IMR-90 (cell line): ENCODE measurements around the gene KLHDC7B. TPM values are rescaled to one million over a fixed set of nuclear protein-coding genes. Genes with fewer than 3 reads are reported as not detected.

Experiments
- ATAC-seq: fragments of 200-7000 bp; cut with Tn5 transposase; 2 replicates; pipeline ENCODE4 v1.9.1; 2020; ENCODE audit warnings: low read depth, mild to moderate bottlenecking, moderate library complexity
- BruUV-seq: library from RNA; stranded (reverse); fragments of 400-500 nt; replicated peaks from 2 replicates; lab custom pipeline; 2021; lab: Mats Ljungman, UMichigan
- CTCF ChIA-PET: fragments of 300-600 bp; formaldehyde crosslinking; extraction: SDS; loops from one replicate; lab custom pipeline; 2021; ENCODE audit warnings: antibody characterized with exemption; lab: Yijun Ruan, JAX
- POLR2A ChIA-PET: fragments of 300-600 bp; sonication (Branson Sonifier 250); formaldehyde crosslinking; loops from one replicate; lab custom pipeline; 2022; ENCODE audit warnings: antibody characterized with exemption; ENCODE audit not compliant: unreplicated experiment; lab: Charles Lee
- DNase-seq: peaks from one replicate; pipeline ENCODE4 v3.0.0; 2013
- H2AFZ ChIP-seq: replicated peaks from 2 replicates; pipeline ENCODE3; 2013; ENCODE audit warnings: low read length, mild to moderate bottlenecking; ENCODE audit not compliant: poor library complexity
- H2AK5ac ChIP-seq: 2 replicates; pipeline ENCODE4 v1.6.1; 2013; ENCODE audit warnings: low read depth, low read length, inconsistent platforms
- H2AK9ac ChIP-seq: replicated peaks from 2 replicates; pipeline ENCODE3; 2013; ENCODE audit warnings: mild to moderate bottlenecking, low read depth, low read length, moderate library complexity; ENCODE audit not compliant: poor library complexity
- H2BK120ac ChIP-seq: 2 replicates; pipeline ENCODE4 v1.6.1; 2013; ENCODE audit warnings: low read depth, low read length, inconsistent platforms
- H2BK15ac ChIP-seq: 3 replicates; pipeline ENCODE4 v1.6.1; 2013; ENCODE audit warnings: low read depth, low read length, inconsistent platforms
- H2BK20ac ChIP-seq: 2 replicates; pipeline ENCODE4 v1.6.1; 2013; ENCODE audit warnings: low read depth, mild to moderate bottlenecking, inconsistent platforms, low read length, moderate library complexity
- H2BK5ac ChIP-seq: 2 replicates; pipeline ENCODE4 v1.6.1; 2013; ENCODE audit warnings: mild to moderate bottlenecking, low read depth, low read length, inconsistent platforms; ENCODE audit not compliant: poor library complexity, severe bottlenecking
- H3K14ac ChIP-seq: replicated peaks from 2 replicates; pipeline ENCODE4 v1.6.1; 2013; ENCODE audit warnings: low read depth, low read length, inconsistent platforms
- H3K18ac ChIP-seq: 2 replicates; pipeline ENCODE4 v1.6.1; 2013; ENCODE audit warnings: low read depth, low read length, control low read depth
- H3K23ac ChIP-seq: 2 replicates; pipeline ENCODE4 v1.6.1; 2013; ENCODE audit warnings: low read depth, low read length, inconsistent platforms
- H3K27ac ChIP-seq: 2 replicates; pipeline ENCODE4 v1.5.1; 2013; ENCODE audit warnings: mild to moderate bottlenecking, control low read depth, low read length; ENCODE audit not compliant: insufficient read depth
- H3K27me3 ChIP-seq: 2 replicates; pipeline ENCODE4 v1.6.1; 2013; ENCODE audit warnings: low read length; ENCODE audit not compliant: control insufficient read depth, insufficient read depth
- H3K36me3 ChIP-seq: 2 replicates; pipeline ENCODE4 v1.6.1; 2013; ENCODE audit warnings: low read length, mixed read lengths; ENCODE audit not compliant: control insufficient read depth, insufficient read depth
- H3K4ac ChIP-seq: 2 replicates; pipeline ENCODE4 v1.6.1; 2013; ENCODE audit warnings: low read depth, low read length, inconsistent platforms
- H3K4me1 ChIP-seq: 2 replicates; pipeline ENCODE4 v1.6.1; 2013; ENCODE audit warnings: low read length, mixed read lengths; ENCODE audit not compliant: control insufficient read depth, insufficient read depth
- H3K4me2 ChIP-seq: 2 replicates; pipeline ENCODE4 v1.6.1; 2013; ENCODE audit warnings: low read depth, mild to moderate bottlenecking, control low read depth, low read length, moderate library complexity
- H3K4me3 ChIP-seq: 2 replicates; pipeline ENCODE4 v1.5.1; 2013; ENCODE audit warnings: low read depth, mild to moderate bottlenecking, control low read depth, low read length, moderate library complexity; ENCODE audit not compliant: insufficient read depth
- H3K56ac ChIP-seq: 2 replicates; pipeline ENCODE4 v1.6.1; 2013; ENCODE audit warnings: low read length, inconsistent platforms; ENCODE audit not compliant: insufficient read depth; ENCODE audit errors: extremely low read depth
- H3K79me1 ChIP-seq, 2 experiments: 2 replicates each; pipeline ENCODE4 v1.6.1; 2013; ENCODE audit warnings: low read length in 2 of 2, inconsistent platforms in 1 of 2, low read depth in 1 of 2
- H3K9ac ChIP-seq: 2 replicates; pipeline ENCODE4 v1.6.1; 2013; ENCODE audit warnings: low read depth, low read length, control low read depth
- H3K9me1 ChIP-seq: 2 replicates; pipeline ENCODE4 v1.6.1; 2013; ENCODE audit warnings: low read length, inconsistent platforms; ENCODE audit not compliant: insufficient read depth
- H3K9me3 ChIP-seq: 2 replicates; pipeline ENCODE4 v1.6.1; 2013; ENCODE audit warnings: low read length; ENCODE audit not compliant: control insufficient read depth, insufficient read depth
- H4K20me1 ChIP-seq: 2 replicates; pipeline ENCODE4 v1.6.1; 2013; ENCODE audit warnings: low read length, inconsistent platforms; ENCODE audit not compliant: insufficient read depth
- H4K5ac ChIP-seq: 2 replicates; pipeline ENCODE4 v1.6.1; 2013; ENCODE audit warnings: mild to moderate bottlenecking, low read depth, low read length, control low read depth
- H4K8ac ChIP-seq, 2 experiments: 2 replicates each; pipeline ENCODE4 v1.6.1; 2013; ENCODE audit warnings: low read depth in 2 of 2, low read length in 2 of 2, control low read depth in 1 of 2, inconsistent platforms in 1 of 2
- H4K91ac ChIP-seq: 2 replicates; pipeline ENCODE4 v1.6.1; 2013; ENCODE audit warnings: low read depth, low read length, inconsistent platforms; ENCODE audit not compliant: insufficient read depth
- FOS ChIP-seq: fragments of 150-350 bp; IDR thresholded peaks from 2 replicates; pipeline ENCODE4 v1.6.1; 2016; ENCODE audit warnings: low read depth, low read length
- NFE2L2 ChIP-seq: fragments of 150-350 bp; IDR thresholded peaks from 2 replicates; pipeline ENCODE4 v1.6.1; 2016; ENCODE audit warnings: low read depth, mild to moderate bottlenecking, low read length
- RFX5 ChIP-seq: IDR thresholded peaks from 2 replicates; pipeline ENCODE4 v1.8.0; 2012; ENCODE audit warnings: low read depth, mild to moderate bottlenecking, low read length, moderate library complexity
- SMC3 ChIP-seq: fragments of 150-350 bp; IDR thresholded peaks from 2 replicates; pipeline ENCODE4 v1.6.1; 2016; ENCODE audit warnings: low read depth, mild to moderate bottlenecking, antibody characterized with exemption, low read length, moderate library complexity
- WGBS, 2 experiments: methylation state at CpG; one replicate each; pipeline versions ENCODE4 v1.1.5 to v1.1.7; 2013; ENCODE audit warnings: missing lambda C conversion rate in 2 of 2; ENCODE audit not compliant: insufficient read length in 1 of 2; ENCODE audit errors: extremely low coverage in 2 of 2; 5-methylcytosine and 5-hydroxymethylcytosine counted together
- dilution Hi-C: fragments of 300-500 bp; cut with HindIII; formaldehyde crosslinking; loops from one replicate; pipeline ENCODE4 v1.14.3; 2018; ENCODE audit warnings: low sequenced_read_pairs; ENCODE audit not compliant: unreplicated experiment
- in situ Hi-C: fragments of 300-500 bp; cut with MboI; formaldehyde crosslinking; loops from 3 replicates; pipeline ENCODE4 v1.14.3; 2019; ENCODE audit warnings: low sequenced_read_pairs, inconsistent platforms, mixed read lengths
- intact Hi-C: fragments of 100-400 bp; cut with micrococcal nuclease; formaldehyde crosslinking; loops from 2 replicates; pipeline ENCODE4 v1.10.0; 2022
- polyA plus RNA-seq, 3 experiments: library from polyadenylated mRNA; depleted of rRNA; stranded (reverse); fragments of >200 nt; gene quantifications; 2 replicates each; pipeline ENCODE4 v1.2.3, GENCODE V29; 2012; ENCODE audit warnings: low replicate concordance in 1 of 3
- total RNA-seq: library from RNA; depleted of rRNA; stranded (reverse); fragments of >200 nt; gene quantifications from 2 replicates; pipeline ENCODE4 v1.2.3, GENCODE V29; 2012
- TF ChIP-seq, protein P1 (sequence below): conservative IDR thresholded peaks from 2 replicates; pipeline ENCODE4 v1.5.1; 2012; ENCODE audit warnings: mild to moderate bottlenecking, low read depth, low read length, improper control_type of control experiment

KLHDC7B gene
- total and polyA plus RNA-seq, 2 of the 4 experiments (the other 2 are of a cell fraction): 0.05 TPM; not detected in 1

DNA sequence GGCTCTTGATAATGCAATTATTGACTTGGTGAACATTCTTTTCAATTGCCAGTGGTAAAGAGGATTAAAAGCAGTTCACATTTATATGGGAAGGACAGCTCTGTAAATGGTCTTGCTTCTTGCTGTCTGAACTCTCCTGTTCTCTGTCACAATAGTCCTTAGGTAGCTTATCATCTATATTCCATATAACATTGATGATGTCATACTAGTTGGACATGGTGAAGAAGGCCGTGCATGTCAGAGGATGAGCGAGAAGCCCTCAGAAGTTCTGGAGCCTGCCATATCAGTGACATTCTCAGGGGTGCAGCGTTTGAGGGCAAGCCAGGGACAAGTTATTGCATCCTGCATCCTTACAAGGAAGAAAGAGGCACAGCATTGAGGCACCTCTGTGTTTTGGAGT lies 39.5 kb downstream of the KLHDC7B start:
- Histone ChIP-seq H4K5ac (no peak overlapping the region), H3K4me2 (no peak overlapping the region), H2BK20ac (no peak overlapping the region), H3K79me1 (peaks cover 18 to 29% of the 10 kb centered on the region in 2 experiments), H4K91ac (no peak overlapping the region), H2BK120ac (no peak overlapping the region), H3K27me3 (0 out of 2 replicates have a peak, but pooled peaks cover 2% of the 10 kb centered on the region), H2BK5ac (no peak overlapping the region), H3K4me1 (peaks cover 4% of the 10 kb centered on the region; the same call in 1 of the 2 replicates), H3K9ac (no peak overlapping the region), H3K4ac (no peak overlapping the region), H3K14ac (no peak overlapping the region), H2AK5ac (no peak overlapping the region), H3K9me3 (no peaks in the 10 kb centered on the region), H3K4me3 (no peak overlapping the region), H3K36me3 (peaks cover 4% of the 10 kb centered on the region; the same call in 1 of the 2 replicates), H3K9me1 (peaks cover 13% of the 10 kb centered on the region; the same call in 1 of the 2 replicates), H2AFZ (no peak overlapping the region), H3K18ac (no peak overlapping the region), H4K8ac (no peak overlapping the region), H2AK9ac (no peak overlapping the region), H4K20me1 (no peaks in the 10 kb centered on the region; the same call in 1 of the 2 replicates), H3K23ac (no peak overlapping the region), H3K56ac (no peak overlapping the region), H2BK15ac (no peak overlapping the region), H3K27ac (no peak overlapping the region)
- CTCF ChIA-PET: interaction anchor here (0.6 kb wide), 1 partner anchor 45 kb away, joined by 4 read pairs; no protein-coding TSS in a partner anchor
- dilution Hi-C loops (no loop called here), intact Hi-C loops (no loop called here), in situ Hi-C loops (no loop called here)
- no peak for TF ChIP-seq RFX5
- TF ChIP-seq NFE2L2: no peak
- TF ChIP-seq, protein P1, sequence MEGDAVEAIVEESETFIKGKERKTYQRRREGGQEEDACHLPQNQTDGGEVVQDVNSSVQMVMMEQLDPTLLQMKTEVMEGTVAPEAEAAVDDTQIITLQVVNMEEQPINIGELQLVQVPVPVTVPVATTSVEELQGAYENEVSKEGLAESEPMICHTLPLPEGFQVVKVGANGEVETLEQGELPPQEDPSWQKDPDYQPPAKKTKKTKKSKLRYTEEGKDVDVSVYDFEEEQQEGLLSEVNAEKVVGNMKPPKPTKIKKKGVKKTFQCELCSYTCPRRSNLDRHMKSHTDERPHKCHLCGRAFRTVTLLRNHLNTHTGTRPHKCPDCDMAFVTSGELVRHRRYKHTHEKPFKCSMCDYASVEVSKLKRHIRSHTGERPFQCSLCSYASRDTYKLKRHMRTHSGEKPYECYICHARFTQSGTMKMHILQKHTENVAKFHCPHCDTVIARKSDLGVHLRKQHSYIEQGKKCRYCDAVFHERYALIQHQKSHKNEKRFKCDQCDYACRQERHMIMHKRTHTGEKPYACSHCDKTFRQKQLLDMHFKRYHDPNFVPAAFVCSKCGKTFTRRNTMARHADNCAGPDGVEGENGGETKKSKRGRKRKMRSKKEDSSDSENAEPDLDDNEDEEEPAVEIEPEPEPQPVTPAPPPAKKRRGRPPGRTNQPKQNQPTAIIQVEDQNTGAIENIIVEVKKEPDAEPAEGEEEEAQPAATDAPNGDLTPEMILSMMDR: no peak
- TF ChIP-seq SMC3: no peak
- no peak for TF ChIP-seq FOS
- ATAC-seq: no peak
- no CpG with 5 or more reads among the region's 3 CpGs for WGBS, 2 experiments
- POLR2A ChIA-PET: no interaction called here
- BruUV-seq: no TSS peak
- no peak for DNase-seq
